GM23338 (cell line): ENCODE data around the gene TAGLN. TPM values are rescaled to one million over a fixed set of nuclear protein-coding genes. Genes with fewer than 3 reads are reported as not detected.

ENCODE experiments used
- ATAC-seq: fragments of 200-7000 bp; cut with Tn5 transposase; 3 replicates; pipeline ENCODE4 v1.9.1; 2020
- DNase-seq: peaks from one replicate; pipeline ENCODE4 v3.0.0-alpha.2; 2015; ENCODE audit warnings: low spot score
- H2AFZ ChIP-seq: fragments of 200-600 bp; sonication (generic); 2 replicates; pipeline ENCODE4 v1.8.0; 2016; ENCODE audit warnings: antibody characterized with exemption, mild to moderate bottlenecking, moderate library complexity
- H3F3A ChIP-seq: fragments of 200-600 bp; sonication (generic); replicated peaks from 2 replicates; pipeline ENCODE4 v1.8.0; 2017; ENCODE audit warnings: antibody characterized with exemption, mixed run types, low read depth
- H3K27ac ChIP-seq: fragments of 200-600 bp; sonication (generic); 2 replicates; pipeline ENCODE4 v1.6.1; 2016; ENCODE audit warnings: low read depth
- H3K27me3 ChIP-seq: fragments of 200-600 bp; sonication (generic); 2 replicates; pipeline ENCODE4 v1.8.0; 2016; ENCODE audit warnings: mild to moderate bottlenecking, mixed run types, moderate library complexity; ENCODE audit not compliant: insufficient read depth
- H3K36me3 ChIP-seq: fragments of 200-600 bp; sonication (generic); 2 replicates; pipeline ENCODE4 v1.8.0; 2016; ENCODE audit warnings: mild to moderate bottlenecking; ENCODE audit not compliant: insufficient read depth
- H3K4me1 ChIP-seq: fragments of 200-600 bp; sonication (generic); 2 replicates; pipeline ENCODE4 v1.8.0; 2016; ENCODE audit warnings: mild to moderate bottlenecking, moderate library complexity; ENCODE audit not compliant: insufficient read depth
- H3K4me2 ChIP-seq: fragments of 200-600 bp; sonication (generic); 2 replicates; pipeline ENCODE4 v1.7.1; 2017; ENCODE audit warnings: mixed run types
- H3K4me3 ChIP-seq: fragments of 200-600 bp; sonication (generic); 2 replicates; pipeline ENCODE4 v1.6.1; 2016; ENCODE audit warnings: mixed run types
- H3K79me2 ChIP-seq: fragments of 200-600 bp; sonication (generic); replicated peaks from 2 replicates; pipeline ENCODE4 v1.8.0; 2017; ENCODE audit warnings: mild to moderate bottlenecking; ENCODE audit not compliant: insufficient read depth
- H3K9me2 ChIP-seq: fragments of 200-600 bp; sonication (generic); 2 replicates; pipeline ENCODE4 v1.8.0; 2017; ENCODE audit not compliant: insufficient read depth
- H4K20me1 ChIP-seq: fragments of 200-600 bp; sonication (generic); replicated peaks from 2 replicates; pipeline ENCODE4 v1.8.0; 2017; ENCODE audit warnings: mild to moderate bottlenecking; ENCODE audit not compliant: insufficient read depth
- H3K27ac Mint-ChIP-seq: 2 replicates; pipeline ENCODE4 v1.8.0; 2020; ENCODE audit warnings: inconsistent platforms, mild to moderate bottlenecking, moderate library complexity, mixed read lengths
- H3K27me3 Mint-ChIP-seq: 3 replicates; pipeline ENCODE4 v1.8.0; 2022; ENCODE audit warnings: low read depth, mild to moderate bottlenecking, moderate library complexity, mixed read lengths, inconsistent platforms; ENCODE audit not compliant: insufficient read depth, poor library complexity
- H3K36me3 Mint-ChIP-seq: 3 replicates; pipeline ENCODE4 v1.8.0; 2021; ENCODE audit warnings: low read depth, mild to moderate bottlenecking, inconsistent platforms, moderate library complexity, mixed read lengths
- H3K4me1 Mint-ChIP-seq: 3 replicates; pipeline ENCODE4 v1.8.0; 2020; ENCODE audit warnings: mild to moderate bottlenecking, inconsistent platforms, mixed read lengths
- H3K4me3 Mint-ChIP-seq: 3 replicates; pipeline ENCODE4 v1.8.0; 2021; ENCODE audit warnings: moderate library complexity, mild to moderate bottlenecking, inconsistent platforms, mixed read lengths
- H3K9me3 Mint-ChIP-seq: 3 replicates; pipeline ENCODE4 v1.8.0; 2020; ENCODE audit warnings: moderate library complexity, mild to moderate bottlenecking, inconsistent platforms, mixed read lengths
- CREB1 ChIP-seq: fragments of 250-450 bp; sonication (Bioruptor Pico); IDR thresholded peaks from 2 replicates; pipeline ENCODE4 v1.5.0; 2020; ENCODE audit warnings: low read depth, mild to moderate bottlenecking, moderate library complexity
- EZH2 ChIP-seq: fragments of 200-600 bp; sonication (generic); IDR thresholded peaks from one replicate; pipeline ENCODE4 v1.8.0; 2017; ENCODE audit warnings: antibody characterized with exemption, mild to moderate bottlenecking, low read depth; ENCODE audit not compliant: unreplicated experiment
- ZNF331 ChIP-seq: fragments of 250-450 bp; sonication (Bioruptor Pico); IDR thresholded peaks from 2 replicates; pipeline ENCODE4 v1.5.0; 2020; ENCODE audit warnings: low read depth, mild to moderate bottlenecking, moderate library complexity
- polyA plus RNA-seq: library from polyadenylated mRNA; unstranded; fragments of >200 nt; fragmentation: Nextera tagmentation; extraction: Ambion mirVana; gene quantifications from 2 replicates; pipeline ENCODE4 v1.2.1, GENCODE V29; 2016
- total RNA-seq: library from RNA; depleted of rRNA; stranded (reverse); fragments of >200 nt; shearing (Covaris generic); gene quantifications from 2 replicates; pipeline ENCODE4 v1.2.3, GENCODE V29; 2014; rRNA removed

TAGLN gene
- total and polyA plus RNA-seq, 2 experiments from 2014 or later: 86.8 to 130 TPM

DNA sequence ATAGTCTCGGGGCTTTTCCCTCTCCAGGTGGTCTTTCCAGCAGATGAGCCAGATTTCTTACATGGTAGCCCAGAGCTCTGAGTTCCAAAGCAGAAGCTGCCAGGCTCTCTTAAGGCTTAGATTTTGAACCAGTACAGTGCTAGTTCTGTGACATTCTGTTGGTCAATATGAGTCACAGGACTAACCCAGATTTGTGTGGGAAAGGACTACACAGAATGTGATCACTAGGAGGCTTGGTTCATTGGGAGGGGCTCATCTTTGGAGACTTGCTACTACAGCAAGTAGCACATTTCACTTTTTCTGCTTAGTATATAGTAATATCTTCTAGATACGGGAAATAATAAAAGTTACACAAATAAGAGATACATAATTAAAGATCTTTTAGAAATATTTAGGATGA lies 57.4 kb downstream of the TAGLN start:
- Histone ChIP-seq H3K4me3 (no peak overlapping the region), H3F3A (no peaks in the 10 kb centered on the region), H3K79me2 (no peaks in the 10 kb centered on the region), H3K27me3 (no peaks in the 10 kb centered on the region), H3K4me2 (no peak overlapping the region), H4K20me1 (0 out of 2 replicates have a peak, but pooled peaks cover 5% of the 10 kb centered on the region), H3K36me3 (peaks cover 8% of the 10 kb centered on the region; the same call in 1 of the 2 replicates), H2AFZ (no peak overlapping the region), H3K27ac (no peak overlapping the region), H3K9me2 (no peaks in the 10 kb centered on the region), H3K4me1 (no peaks in the 10 kb centered on the region)
- DNase-seq (no peak), ATAC-seq (no peak)
- H3K4me3 Mint-ChIP-seq: no peak overlapping the region
- no peaks in the 10 kb centered on the region for H3K4me1 Mint-ChIP-seq
- no peak overlapping the region for H3K27ac Mint-ChIP-seq
- H3K27me3 Mint-ChIP-seq: no peaks in the 10 kb centered on the region
- peaks cover 8% of the 10 kb centered on the region; the same call in 2 of the 3 replicates for H3K36me3 Mint-ChIP-seq
- no peaks in the 10 kb centered on the region; the same call in 2 of the 3 replicates for H3K9me3 Mint-ChIP-seq
- TF ChIP-seq ZNF331 (CRISPR knock-in tag) (no peak), EZH2 (no peak), CREB1 (CRISPR knock-in tag) (no peak)

Other genes with a start within 250 kb of the TAGLN start
- gene SIK3, start 100.9 kb upstream of the TAGLN start, total RNA-seq: 27.8 and 33.9 TPM in 2 replicates
- 6.1 and 7.3 TPM in 2 replicates for gene SIK3, start 100.9 kb upstream of the TAGLN start, polyA plus RNA-seq
- gene PAFAH1B2, start 55.1 kb upstream of the TAGLN start, total RNA-seq: 143 and 148 TPM in 2 replicates
- 74.1 and 87.5 TPM in 2 replicates for gene PAFAH1B2, start 55.1 kb upstream of the TAGLN start, polyA plus RNA-seq
- 11.3 and 12.1 TPM in 2 replicates for gene SIDT2, start 20.6 kb upstream of the TAGLN start, total RNA-seq
- gene SIDT2, start 20.6 kb upstream of the TAGLN start, polyA plus RNA-seq: 7.5 and 9.2 TPM in 2 replicates
- 46.4 and 61.1 TPM in 2 replicates for gene PCSK7, start 32.7 kb downstream of the TAGLN start, total RNA-seq
- gene PCSK7, start 32.7 kb downstream of the TAGLN start, polyA plus RNA-seq: 12.4 and 12.5 TPM in 2 replicates
- 19.4 and 23.5 TPM in 2 replicates for gene RNF214, start 33.3 kb downstream of the TAGLN start, total RNA-seq
- gene RNF214, start 33.3 kb downstream of the TAGLN start, polyA plus RNA-seq: 23.6 and 28.4 TPM in 2 replicates
- 8.5 and 10.6 TPM in 2 replicates for gene BACE1-AS, start 92.0 kb downstream of the TAGLN start, total RNA-seq
- gene BACE1-AS, start 92.0 kb downstream of the TAGLN start, polyA plus RNA-seq: 18.6 and 19.6 TPM in 2 replicates
- 7.2 and 9.2 TPM in 2 replicates for gene BACE1, start 116.9 kb downstream of the TAGLN start, total RNA-seq
- gene BACE1, start 116.9 kb downstream of the TAGLN start, polyA plus RNA-seq: 1.9 and 2.4 TPM in 2 replicates
- gene CEP164, start 128.5 kb downstream of the TAGLN start, total RNA-seq: 13.9 and 18.0 TPM in 2 replicates
- gene CEP164, start 128.5 kb downstream of the TAGLN start, polyA plus RNA-seq: 23.5 and 23.8 TPM in 2 replicates